HG02642 (cell line): ENCODE data around the gene GPS2.

Experiments used
- ATAC-seq: cut with Tn5 transposase; IDR thresholded peaks from one replicate; pipeline ENCODE4 v1.9.1; 2021; ENCODE audit warnings: mild to moderate bottlenecking; ENCODE audit not compliant: unreplicated experiment, poor library complexity

GPS2 gene

GRCh38 chr17:7314719-7315569 is at the start of gene GPS2:
Gene GPS2 (minus strand): TSS chr17:7315360. CDS start chr17:7315052, 308 bp downstream.
- peak; percentile 82 for ATAC-seq

DNA sequence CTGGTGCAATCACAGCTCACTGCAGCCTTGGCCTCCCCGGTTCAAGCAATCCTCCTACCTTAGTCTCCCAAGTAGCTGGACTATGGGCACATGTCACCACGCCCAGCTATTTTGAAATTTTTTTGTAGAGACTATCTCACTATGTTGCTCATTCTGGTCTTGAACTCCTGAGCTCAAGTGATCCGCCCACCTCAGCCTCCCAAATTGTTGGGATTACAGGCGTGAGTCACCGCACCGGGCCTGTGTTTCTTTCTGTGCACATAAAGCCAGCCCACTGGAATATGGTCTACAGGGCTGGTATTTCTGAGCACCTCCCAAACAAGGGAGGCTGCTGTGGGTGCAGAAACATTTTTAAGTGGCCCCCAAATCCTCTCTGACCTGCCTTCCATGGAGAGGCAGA is 48.2 kb upstream of the GPS2 start:
- no peak for ATAC-seq

DNA sequence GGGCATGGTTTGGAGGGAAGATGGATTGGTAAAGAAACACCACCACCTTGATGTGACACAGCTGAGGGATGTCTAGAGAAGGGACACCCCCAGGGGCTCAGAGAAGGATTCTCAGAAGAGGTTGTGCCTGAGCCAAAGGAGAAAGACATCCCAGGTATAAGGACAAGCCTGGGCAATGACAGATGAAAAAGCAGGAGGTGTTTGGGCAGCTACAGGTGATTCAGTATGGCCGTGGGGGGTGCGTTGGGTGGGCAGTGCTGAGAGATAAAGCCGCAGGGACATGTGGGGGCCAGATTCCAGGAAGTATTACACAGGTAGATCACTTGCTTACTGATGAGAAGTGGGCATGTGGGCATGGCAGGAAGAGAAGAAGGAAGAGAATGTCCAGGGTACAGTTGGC is 46.7 kb upstream of the GPS2 start:
- ATAC-seq: no peak

DNA sequence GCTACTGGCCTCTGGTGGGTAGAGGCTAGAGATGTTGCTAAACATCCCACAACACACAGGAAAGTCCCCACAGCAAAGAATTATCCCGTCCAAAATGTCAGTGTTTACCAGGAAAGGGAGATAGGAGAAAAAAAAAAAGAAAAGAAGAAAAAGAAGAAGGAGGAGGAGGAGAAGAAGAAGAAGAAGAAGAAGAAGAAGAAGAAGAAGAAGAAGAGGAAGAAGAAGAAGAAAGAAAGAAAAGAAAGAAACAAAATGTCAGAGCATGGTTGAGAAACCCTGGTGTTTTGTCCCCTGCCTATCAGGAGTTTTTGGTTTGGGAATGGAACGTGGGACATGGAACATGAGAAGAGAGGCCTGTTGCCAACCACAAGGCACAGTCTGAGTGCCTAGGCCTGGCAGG is 42.2 kb upstream of the GPS2 start:
- ATAC-seq: no peak

DNA sequence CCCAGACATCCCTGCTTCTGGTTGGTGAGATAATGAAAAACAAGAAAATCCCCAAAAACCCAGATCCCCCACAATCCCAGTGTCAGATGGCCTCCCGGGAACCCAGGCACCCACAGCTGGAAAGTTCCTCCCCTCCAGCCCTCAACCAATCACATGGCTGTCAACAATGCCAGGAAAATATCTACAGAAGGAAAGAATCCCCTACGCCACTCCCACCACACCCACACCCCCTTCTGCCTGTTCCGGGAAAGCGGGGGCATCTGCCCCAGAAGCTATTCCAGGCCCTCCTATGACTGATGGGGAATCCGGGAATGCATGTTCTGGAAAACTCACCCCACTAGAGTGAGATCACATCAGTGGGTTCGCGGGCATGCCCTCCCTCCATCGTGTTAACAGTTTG is 41.6 kb upstream of the GPS2 start:
- no peak for ATAC-seq

DNA sequence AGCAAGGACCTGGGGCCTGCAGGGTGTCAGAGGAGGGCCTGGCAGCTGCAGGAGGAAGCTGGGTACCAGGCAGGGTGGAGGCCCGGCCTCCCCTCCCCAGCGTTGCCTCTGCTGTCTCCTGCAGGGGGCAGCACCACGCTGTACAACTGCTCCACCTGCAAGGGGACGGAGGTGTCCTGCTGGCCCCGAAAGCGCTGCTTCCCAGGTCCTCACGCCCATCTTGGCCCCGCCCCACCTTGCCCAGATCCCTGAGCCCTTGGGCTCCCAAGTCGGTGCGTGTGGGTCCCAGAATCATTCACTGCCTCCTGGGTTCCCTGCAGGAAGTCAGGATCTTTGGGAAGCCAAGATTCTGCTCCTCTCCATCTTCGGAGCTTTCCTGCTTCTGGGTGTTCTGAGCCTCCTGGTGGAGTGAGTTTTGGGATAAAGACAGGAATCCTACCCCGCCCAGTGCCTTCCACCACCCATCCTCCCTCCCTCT is 41.0 kb upstream of the GPS2 start:
- peak; percentile 30 for ATAC-seq

GRCh38 chr17:7355573-7355972 is 40.4 kb upstream of the GPS2 start:
- ATAC-seq: no peak

DNA sequence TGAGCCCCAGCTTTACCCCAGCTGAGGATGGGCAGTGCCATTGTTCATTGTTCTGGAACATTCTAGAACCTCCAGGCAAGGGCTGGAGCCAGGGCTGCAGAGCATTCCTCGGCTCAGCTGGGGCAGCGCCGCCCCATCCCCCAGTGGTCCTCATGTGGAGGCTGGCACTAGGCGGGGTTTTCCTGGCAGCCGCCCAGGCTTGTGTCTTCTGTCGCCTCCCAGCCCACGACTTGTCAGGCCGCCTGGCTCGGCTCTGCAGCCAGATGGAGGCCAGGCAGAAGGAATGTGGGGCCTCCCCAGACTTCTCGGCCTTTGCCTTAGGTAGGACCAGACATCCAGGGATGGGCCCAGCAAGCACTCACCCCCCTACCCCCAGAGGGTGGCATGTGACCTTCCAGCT is 39.9 kb upstream of the GPS2 start, which contains the start of gene TMEM95:
TMEM95 (plus strand) TSS at position 104 of the 400 bp plus-strand sequence; CDS start at position 153, 49 bp downstream.
- ATAC-seq: no peak

DNA sequence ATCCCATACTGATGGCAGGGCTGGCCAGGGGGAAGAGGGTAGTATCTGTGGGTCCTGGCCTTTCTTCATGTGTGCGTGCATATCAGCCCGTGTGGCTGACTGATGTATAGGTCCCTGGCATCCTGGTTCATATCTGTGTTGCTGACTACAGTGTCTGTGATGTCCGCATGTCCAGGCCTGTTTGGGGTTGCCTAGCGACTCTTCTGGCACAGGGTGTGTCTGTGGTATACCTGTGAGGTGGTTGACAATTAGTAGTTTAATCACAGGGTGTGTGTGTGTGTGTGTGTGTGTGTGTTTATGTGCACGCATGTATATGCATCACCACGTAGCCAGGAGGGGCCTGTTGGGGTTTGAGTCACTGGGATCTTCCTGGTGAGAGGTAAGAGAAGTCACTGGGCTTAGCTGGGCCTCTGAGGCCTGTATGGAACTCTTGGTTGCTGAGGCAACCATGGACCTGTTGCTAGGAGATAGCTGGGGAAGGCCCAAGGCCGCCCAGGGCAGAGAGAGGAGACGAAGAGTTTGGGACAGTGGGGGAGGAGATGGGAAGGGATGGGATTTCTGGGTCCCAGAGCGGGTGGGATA is 39.2 kb upstream of the GPS2 start:
- no peak for ATAC-seq

DNA sequence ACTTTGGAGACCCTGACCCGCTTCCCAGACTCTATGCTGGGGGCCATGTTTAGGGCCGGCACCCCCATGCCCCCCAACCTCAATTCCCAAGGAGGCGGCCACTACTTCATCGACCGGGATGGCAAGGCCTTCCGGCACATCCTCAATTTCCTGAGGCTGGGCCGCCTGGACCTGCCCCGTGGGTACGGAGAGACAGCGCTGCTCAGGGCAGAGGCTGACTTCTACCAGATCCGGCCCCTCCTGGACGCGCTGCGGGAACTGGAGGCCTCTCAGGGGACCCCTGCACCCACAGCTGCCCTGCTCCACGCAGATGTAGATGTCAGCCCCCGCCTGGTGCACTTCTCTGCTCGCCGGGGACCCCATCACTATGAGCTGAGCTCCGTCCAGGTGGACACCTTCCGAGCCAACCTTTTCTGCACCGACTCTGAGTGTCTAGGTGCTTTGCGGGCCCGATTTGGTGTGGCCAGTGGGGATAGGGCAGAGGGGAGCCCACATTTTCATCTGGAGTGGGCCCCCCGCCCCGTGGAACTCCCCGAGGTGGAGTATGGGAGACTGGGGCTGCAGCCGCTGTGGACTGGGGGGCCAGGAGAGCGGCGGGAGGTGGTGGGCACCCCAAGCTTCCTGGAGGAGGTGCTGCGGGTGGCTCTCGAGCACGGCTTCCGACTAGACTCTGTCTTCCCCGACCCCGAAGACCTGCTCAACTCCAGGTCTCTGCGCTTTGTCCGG is 37.9 kb upstream of the GPS2 start:
- no peak for ATAC-seq

GRCh38 chr17:7352503-7352889 is 37.3 kb upstream of the GPS2 start:
- ATAC-seq: no peak

DNA sequence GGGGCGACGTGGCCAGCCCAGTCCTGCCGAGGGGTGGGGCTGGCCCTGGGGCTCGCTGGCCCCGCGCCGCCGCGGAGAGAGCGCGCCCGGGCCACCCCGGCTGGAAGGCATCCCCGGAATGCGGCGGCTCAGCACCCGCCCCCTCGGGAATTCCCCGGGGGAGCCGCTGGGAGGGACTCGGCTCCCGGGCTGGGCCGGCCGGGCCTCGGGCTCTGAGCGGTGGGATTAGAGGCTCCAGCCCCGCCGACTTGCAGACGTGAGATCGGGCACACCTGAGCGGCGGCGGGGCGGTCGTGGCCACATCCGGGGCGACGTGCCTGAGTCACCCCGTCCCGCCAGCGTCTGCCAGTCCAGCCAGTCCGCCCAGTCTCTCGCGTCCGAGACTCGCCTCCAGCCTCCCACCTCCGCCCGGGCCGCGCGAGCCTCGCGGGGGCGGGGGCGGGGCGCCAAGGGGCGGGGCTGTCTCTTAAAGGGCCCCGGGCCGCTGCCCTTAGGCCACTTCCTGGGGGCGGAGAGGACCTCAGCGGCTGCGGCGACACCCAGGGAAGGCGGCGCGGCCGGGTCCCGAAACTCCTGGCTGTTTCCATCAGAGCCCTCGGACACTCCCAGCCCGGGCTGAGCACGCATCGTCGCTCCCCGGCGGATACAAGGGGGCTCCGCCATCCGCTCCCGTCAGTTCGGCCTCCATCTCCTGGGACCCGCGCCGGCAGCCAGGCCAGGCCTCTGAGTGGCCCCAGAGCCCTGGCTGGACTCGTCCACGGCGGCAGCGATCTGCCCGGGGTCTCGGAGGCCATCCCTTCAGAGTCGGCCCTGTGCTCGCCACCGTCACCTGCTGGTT is 36.7 kb upstream of the GPS2 start, which contains the start of gene KCTD11:
KCTD11 (plus strand) TSS at position 498 of the 838 bp plus-strand sequence.
- ATAC-seq: peak; percentile 67

- ATAC-seq: no peak
Measured at GRCh38 chr17:7348478-7349242, 33.5 kb upstream of the GPS2 start.

- ATAC-seq: no peak
Measured at GRCh38 chr17:7347630-7348477, 32.7 kb upstream of the GPS2 start.

DNA sequence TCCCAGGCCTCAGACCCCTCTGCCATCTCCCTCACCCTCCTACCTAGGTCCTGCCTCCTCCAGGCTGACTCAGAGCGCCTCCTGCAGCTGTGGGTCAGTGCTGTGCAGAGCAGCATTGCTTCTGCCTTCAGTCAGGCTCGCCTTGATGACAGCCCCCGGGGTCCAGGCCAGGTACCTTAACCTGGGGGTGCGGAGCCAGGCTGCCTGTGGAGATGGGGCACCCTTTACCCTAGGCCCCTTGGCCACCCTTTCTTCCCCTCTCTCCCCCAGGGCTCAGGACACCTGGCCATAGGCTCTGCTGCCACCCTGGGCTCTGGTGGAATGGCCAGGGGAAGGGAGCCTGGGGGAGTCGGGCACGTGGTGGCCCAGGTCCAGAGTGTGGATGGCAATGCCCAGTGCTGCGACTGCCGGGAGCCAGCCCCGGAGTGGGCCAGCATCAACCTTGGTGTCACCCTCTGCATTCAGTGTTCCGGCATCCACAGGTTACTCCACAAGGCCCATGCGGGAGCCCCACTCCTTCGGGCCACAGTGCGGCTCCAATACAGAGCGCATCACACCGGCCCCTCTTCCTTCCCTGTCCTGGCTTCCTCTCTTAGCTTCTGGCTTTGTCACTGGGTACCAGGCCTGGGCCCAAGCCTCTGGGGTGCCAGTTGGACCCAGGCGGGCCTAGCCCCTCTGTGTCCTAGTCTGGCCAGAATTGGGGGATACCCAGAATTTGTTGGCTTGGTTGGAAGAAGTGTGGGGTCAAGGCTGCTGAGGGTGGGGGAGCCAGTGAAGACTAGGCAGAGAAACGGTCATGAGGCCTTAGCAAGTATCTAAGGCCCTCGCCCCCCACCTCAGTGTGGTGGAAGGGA is 31.8 kb upstream of the GPS2 start:
- ATAC-seq: no peak

DNA sequence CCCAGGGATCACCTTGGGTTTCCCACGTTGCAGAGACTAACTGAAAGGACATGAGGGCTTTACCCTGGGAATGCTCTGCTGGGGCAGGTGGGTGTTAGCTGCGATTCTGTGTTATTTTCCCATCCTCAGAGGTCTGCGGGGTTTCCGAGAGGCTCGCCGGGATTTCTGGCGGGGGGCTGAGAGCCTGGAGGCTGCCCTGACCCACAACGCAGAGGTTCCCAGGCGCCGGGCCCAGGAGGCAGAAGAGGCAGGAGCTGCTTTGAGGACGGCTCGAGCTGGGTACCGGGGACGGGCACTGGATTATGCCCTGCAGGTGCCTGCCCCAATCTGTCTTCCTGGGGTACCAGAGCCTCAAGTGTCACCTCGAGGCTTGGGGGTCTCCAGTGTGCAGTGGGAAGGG is 28.1 kb upstream of the GPS2 start:
- no peak for ATAC-seq

DNA sequence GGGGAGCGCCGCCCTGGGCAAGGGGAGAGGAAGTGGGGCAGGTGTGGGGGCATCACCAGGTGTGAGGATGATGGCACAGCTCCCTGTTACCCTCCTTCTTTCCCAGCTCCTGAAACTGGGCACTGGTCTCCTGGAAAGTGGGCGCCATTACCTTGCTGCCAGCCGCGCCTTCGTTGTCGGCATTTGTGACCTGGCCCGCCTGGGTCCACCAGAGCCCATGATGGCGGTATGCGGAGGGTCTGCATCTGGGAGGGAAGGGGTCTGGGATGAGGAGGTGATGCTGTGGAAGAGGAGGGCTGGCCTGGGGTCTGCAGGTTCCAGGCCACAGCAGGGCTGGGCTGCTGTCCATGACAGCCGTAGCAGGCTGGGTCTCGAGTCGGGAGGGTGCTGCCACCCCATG is 26.7 kb upstream of the GPS2 start:
- no peak for ATAC-seq

GRCh38 chr17:7340179-7340578 is 25.0 kb upstream of the GPS2 start:
- ATAC-seq: no peak
